ENCODE data around the gene ASIC3. TPM values are rescaled to one million over a fixed set of nuclear protein-coding genes. Genes with fewer than 3 reads are reported as not detected.

The ASIC3 gene
- total RNA-seq: 0.17 and 0.47 TPM in 2 replicates

DNA sequence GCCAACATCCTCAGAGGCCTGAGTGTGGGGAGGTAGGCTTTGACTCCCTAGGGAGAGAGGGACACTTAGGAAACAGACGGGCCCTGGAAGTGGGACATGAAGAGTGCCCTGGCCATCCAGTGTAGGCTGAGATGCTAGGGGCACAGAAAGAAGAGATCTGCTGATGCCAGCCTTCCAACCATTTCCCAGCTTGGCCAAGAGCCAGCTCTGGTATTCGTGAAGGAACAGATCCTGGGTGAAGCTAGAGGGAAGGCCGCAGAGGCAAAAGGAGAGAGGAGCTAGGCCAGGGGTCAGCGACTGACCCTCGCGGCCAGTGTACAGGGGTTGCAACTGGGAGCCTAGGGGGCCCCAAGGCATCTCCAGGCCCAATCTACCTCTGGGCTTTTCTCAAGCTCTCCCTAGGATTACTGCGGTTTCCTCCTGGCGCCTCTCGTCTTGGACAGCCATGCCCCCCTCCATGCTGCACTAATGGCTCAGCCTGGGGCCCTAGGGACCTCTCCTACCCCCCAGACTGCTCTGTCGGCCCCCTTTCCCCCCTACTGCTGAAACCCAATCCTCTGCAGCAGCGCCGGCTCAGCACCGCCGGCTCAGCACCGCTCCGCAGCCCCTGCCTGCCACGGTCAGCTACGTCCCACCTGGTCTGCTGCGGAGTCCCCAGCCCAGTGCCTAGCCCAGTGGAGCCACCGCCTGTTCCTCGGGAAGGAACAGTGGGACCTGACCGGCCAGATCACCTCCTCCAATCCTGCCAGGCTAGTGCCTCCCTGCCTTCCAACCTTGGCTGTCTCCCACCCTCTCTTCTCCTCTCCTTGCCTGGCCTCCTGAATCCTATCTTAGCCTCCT is at the start of gene ASIC3:
Gene ASIC3 (plus strand): TSS at position 556 of the 840 bp plus-strand sequence. CDS start 355 bp downstream, outside the sequence.

DNA sequence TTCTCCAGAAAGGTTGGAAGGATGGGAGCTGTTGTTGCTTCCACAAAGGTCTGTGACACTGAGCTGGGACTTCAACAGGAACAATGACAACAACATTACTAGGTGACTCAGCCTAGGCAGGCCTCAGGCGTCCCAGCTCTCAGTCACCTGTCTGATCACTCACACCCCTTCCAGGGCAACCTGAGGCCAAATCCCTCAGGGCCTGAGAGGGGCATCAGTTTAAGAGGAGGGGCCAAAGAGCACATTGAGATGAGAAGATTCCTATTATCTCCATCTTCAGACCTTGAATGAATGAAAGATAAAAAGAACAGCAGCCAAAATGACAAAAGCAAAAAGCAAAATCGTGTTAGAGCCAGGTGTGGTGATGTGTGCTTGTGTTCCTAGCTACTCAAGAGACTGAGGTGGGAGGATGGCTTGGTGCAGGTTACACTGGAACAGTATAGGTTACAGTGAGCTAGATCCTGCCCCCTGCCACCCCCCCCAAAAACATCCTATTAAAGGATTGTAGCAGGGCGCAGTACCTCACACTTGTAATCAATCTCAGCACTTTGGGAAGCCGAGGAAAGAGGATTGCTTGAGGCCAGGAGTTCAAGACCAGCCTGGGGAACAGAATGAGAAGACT is 23.8 kb upstream of the ASIC3 start, which contains the start of gene ATG9B:
Gene ATG9B (minus strand): TSS at position 60 of the 622 bp plus-strand sequence. CDS start 71 bp downstream, outside the sequence.

DNA sequence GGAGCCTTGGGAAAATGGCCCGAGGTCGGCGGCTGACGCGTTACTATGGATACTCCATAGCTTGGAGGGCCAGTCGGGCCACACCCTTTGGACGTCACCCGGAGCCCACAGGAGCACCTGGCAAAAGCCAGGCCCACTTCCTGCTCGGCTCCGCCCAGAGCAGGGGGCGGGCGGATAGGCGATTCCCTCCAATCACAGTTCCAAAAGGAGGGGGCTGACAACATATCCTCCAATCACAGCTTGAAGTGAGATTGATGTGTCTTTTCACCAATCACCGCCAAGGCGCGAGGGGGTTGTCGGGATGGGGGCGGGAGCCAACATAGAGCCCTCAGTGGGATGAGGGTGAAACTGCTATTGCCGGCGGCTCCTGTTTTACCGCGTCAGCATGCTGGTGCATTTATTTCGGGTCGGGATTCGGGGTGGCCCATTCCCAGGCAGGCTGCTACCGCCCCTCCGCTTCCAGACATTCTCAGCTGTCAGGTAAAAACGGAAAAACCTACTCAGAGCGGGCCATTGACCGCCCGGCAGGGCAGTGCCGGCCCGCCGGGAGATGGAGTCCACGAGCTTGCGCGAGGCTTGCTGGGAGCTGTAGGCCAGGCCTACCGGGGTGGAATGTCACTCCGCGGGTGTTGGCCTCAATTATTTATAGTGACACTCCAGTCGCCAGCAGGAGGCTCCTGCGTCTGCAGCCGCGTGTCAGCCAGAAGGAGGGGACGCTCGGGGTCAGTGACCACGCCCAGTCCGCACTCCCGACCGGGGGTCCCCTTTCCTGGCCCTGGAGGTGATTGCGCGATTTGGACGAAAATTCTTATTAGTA is 20.0 kb upstream of the ASIC3 start, which contains the start of gene ABCB8:
Gene ABCB8 (plus strand): TSS at position 320 of the 817 bp plus-strand sequence. CDS start 66 bp downstream, at position 386.

DNA sequence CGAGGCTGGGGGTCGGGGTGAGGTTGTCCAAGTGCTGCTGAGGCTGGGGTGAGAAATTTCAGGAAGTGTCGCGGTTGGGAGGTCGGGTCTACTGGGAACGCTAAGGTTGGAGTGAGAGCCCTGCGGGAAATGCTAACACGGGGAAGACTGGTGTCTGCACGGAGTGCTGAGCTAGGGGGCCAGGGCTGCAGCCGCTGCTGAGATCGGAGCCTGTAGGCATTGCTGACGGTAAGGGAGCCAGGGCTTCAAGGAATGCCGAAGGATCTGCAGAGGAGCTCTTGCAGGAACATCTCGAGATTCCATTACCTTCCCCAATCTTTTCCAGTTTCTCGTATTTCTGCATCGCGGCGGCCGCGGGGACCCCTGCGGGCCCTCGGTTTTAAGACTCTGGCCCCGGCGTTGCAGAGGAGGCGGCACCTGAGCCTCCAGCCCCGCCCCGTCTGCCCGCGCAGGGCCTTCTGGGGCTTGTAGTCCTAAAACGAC is 9.2 kb downstream of the ASIC3 start, which contains the start of gene CDK5:
Gene CDK5 (minus strand): TSS at position 392 of the 483 bp plus-strand sequence. CDS start 49 bp downstream, at position 343.

DNA sequence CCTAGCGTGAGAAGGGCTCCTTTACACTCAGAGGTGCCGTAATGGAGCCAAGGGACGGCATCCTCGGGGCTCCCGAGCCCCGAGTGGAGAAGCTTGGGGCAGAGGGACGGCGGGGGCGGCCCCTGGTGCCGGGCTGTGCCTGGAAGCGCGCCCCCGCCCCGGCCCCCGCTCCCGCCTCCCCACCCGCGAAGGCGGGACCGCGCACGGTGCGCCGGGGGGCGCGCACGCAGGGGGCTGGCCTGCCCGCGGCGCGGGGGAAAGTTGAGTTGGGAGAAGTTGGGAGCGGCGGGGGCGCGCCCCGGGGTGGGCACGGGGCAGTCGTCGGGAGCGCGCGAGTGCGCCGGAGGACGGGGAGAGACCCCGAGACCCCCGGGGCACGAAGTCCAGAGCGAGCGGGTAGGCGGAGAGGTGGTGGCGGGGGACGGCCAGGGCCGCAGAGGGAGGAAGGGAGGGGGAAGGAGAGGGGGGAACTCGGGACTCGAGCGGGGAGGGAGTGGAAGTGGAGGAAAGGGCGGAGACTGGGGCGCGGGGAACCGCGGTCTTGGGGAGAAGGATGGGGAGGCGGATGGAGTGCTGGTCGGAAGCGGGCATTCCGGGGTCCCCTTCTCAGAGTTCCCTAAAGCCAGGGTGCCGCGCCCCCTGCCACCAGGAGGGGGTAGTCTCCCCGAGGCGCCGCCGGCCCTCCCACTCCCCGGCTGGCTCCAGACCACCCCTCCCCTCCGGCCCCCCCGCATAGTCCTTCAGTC is 11.2 kb downstream of the ASIC3 start, which contains the start of gene SLC4A2:
Gene SLC4A2 (plus strand): TSS at position 223 of the 746 bp plus-strand sequence. CDS start 2,399 bp downstream, outside the sequence.

DNA sequence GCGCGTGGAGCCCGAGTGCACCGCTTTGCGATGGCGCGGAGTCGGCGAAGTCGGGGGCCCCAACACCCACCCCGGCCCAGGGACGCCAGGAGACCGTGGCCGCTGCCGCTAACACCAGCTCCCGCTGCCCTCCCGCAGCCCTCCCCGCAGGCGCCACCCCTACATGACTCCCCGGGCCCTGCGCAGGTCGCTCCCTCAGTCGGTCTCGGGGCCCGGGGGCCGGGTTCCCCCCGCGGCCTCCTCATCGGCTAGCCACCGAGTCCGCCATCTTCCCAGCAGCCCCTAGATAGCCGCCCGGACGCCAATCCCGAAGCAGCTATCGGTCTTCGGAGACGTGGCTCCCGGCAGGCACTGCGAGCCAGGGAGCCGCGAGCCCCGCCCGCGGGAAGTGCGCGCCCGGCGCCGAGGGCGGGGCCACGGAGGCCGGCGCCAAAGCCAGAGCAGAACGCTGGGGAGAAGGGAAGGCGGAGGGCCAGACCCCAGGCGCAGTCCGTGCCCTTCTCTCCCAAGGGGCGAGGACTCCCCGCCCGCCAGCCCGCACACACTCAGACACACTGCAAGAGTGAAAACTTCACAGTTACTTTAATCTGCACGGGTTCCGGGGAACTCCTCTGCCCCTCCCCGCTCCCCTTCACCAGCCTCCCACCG is 32.3 kb downstream of the ASIC3 start, which contains the start of gene FASTK:
Gene FASTK (minus strand): TSS at position 288 of the 648 bp plus-strand sequence. CDS start 43 bp downstream, at position 245.

DNA sequence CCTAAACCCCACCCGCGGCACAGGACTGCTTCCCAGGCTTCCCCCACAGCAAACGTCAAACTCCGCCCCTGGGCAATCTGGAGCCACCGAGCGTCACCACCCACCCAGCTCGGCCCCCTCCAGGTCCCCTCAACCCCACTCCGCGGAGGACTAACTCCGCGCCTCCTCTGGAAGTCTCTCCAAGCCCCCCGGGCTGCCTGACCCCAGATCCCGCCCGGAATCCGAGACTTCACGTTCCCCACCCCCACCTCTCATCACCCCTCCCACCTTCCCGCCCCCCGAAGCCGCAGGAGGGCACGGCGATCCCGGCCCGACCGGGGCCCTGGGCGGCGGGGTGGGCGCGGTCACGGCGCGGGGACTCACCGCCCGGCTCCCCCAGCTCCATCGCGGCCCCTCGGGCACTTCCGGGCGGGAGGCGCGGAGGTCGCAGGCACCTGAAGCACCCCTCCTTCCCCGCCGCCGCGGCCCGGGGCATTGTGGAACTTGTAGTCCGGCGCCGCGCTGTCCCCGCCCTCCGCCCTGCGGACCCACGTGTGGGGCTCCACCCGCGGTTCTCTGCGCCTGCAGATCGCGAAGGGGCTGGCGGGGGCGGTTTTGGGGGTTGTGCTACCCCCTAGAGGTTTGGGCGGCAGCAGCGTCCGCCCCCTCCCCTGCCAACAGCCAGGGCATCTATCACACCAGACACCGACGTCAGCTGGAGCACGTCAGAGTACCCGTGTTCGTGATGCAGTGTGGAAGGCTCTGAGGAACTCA is 34.9 kb downstream of the ASIC3 start, which contains the start of gene TMUB1:
Gene TMUB1 (minus strand): TSS at position 423 of the 753 bp plus-strand sequence. CDS start 930 bp downstream, outside the sequence.

DNA sequence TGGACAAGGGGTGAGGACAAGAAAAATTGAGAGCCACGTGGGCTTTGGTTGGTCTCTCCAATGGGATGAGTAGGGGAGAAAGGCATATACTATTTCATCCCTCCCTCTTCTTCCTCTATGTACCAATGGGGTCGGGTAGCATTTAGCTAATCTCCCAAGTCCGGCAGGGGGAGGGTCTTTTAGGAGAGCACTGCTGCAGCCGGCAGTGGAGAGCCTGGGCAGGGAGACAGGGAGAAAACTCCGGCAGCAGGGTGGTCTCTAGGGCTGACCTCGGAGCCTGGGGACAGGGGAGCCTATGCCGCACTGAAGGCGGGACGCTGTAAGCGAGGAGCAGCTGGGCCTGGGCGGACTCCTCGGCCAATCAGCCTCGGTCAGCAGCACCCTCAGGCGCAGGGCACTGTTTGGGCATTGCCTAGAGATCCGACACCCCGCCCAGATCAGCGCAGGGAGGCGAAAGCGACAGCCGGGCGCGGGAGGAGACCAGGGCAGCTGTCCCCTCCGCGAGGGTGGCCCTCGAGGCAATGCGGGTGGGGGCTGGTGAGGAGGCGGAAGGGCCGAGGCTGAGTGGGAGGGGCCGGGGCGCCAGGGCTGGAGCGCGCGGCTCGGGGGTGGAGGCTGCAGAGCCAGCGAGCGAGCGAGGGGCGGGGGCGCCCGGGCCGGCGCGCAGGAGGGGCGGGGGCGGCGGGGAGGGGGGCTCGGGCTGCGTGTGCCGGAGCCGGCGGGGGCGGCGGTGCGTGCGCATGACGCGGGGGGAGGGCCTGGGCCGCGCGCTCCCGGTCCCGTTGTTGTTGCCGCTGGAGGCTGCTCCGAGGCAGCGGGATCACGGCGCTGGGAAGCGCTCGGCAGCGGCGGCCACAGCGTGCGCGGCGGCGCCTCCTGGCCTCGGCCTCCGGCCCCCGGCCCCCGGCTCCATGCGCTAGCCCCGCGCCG is 37.6 kb downstream of the ASIC3 start, which contains the start of gene AGAP3:
Gene AGAP3 (plus strand): TSS at position 785 of the 930 bp plus-strand sequence. CDS start 267 bp downstream, outside the sequence.

Other genes with a start within 250 kb of the ASIC3 start
- 2.2 and 12.2 TPM in 2 replicates for gene TMEM176B, start 248.2 kb upstream of the ASIC3 start, total RNA-seq
- 4.1 and 6.2 TPM in 2 replicates for gene TMEM176A, start 247.8 kb upstream of the ASIC3 start, total RNA-seq
- not detected in 2 replicates for gene AOC1, start 196.0 kb upstream of the ASIC3 start, total RNA-seq
- gene KCNH2, start 70.2 kb upstream of the ASIC3 start, total RNA-seq: 0.12 and 0.34 TPM in 2 replicates
- 2.9 and 3.5 TPM in 2 replicates for gene NOS3, start 57.5 kb upstream of the ASIC3 start, total RNA-seq
- gene ATG9B, start 24.0 kb upstream of the ASIC3 start, total RNA-seq: 0.12 TPM in 1 of 2 replicates, not detected in the other
- gene ABCB8, start 20.1 kb upstream of the ASIC3 start, total RNA-seq: 21.6 and 30.9 TPM in 2 replicates
- gene CDK5, start 9.4 kb downstream of the ASIC3 start, total RNA-seq: 11.8 and 15.2 TPM in 2 replicates
- gene SLC4A2, start 11.1 kb downstream of the ASIC3 start, total RNA-seq: 111 and 200 TPM in 2 replicates
- gene FASTK, start 32.3 kb downstream of the ASIC3 start, total RNA-seq: 72.9 and 100 TPM in 2 replicates
- 44.2 and 46.4 TPM in 2 replicates for gene TMUB1, start 35.0 kb downstream of the ASIC3 start, total RNA-seq
- gene AGAP3, start 37.9 kb downstream of the ASIC3 start, total RNA-seq: 28.1 and 37.1 TPM in 2 replicates
- not detected in 2 replicates for gene GBX1, start 119.2 kb downstream of the ASIC3 start, total RNA-seq
- not detected in 2 replicates for gene ASB10, start 138.7 kb downstream of the ASIC3 start, total RNA-seq
- not detected in 2 replicates for gene H2BK1, start 162.0 kb downstream of the ASIC3 start, total RNA-seq
- gene ABCF2, start 178.7 kb downstream of the ASIC3 start, total RNA-seq: 34.2 and 43.7 TPM in 2 replicates
- gene CHPF2, start 184.0 kb downstream of the ASIC3 start, total RNA-seq: 56.2 and 89.6 TPM in 2 replicates
- 58.6 and 67.7 TPM in 2 replicates for gene SMARCD3, start 200.2 kb downstream of the ASIC3 start, total RNA-seq

Measured in pericardium fibroblast (primary cell).